IPS DF 4.7 (cell line): ENCODE measurements around the gene INSYN2B.
"Not testable (repeated sequence)": the region's sequence is repeated elsewhere in the genome, so short reads cannot be mapped to it uniquely, and the experiment has no call there.

Experiments used
- DNase-seq: peaks from one replicate; pipeline ENCODE4 v3.0.0-alpha.2; 2013; ENCODE audit warnings: low spot score; ENCODE audit errors: extremely low read depth

INSYN2B gene

GRCh38 chr5:169973056-169973455 lies 7.2 kb downstream of the INSYN2B start:
- no peak for DNase-seq

GRCh38 chr5:169971780-169972179 lies 8.5 kb downstream of the INSYN2B start:
- no peak for DNase-seq

- no peak for DNase-seq
These were observed 9.2 kb downstream of the INSYN2B start for GRCh38 chr5:169970911-169971765.

GRCh38 chr5:169970339-169970738 lies 10.0 kb downstream of the INSYN2B start:
- DNase-seq: no peak

GRCh38 chr5:169964246-169964645 lies 16.0 kb downstream of the INSYN2B start:
- DNase-seq: no peak

- DNase-seq: no peak
These were observed 19.6 kb downstream of the INSYN2B start for GRCh38 chr5:169960659-169961058.

GRCh38 chr5:169958278-169958677 lies 22.0 kb downstream of the INSYN2B start:
- DNase-seq: no peak

GRCh38 chr5:169956756-169957155 lies 23.5 kb downstream of the INSYN2B start:
- DNase-seq: no peak

- no peak for DNase-seq
These were observed 24.2 kb downstream of the INSYN2B start for GRCh38 chr5:169956126-169956525.

- DNase-seq: no peak
These were observed 25.5 kb downstream of the INSYN2B start for GRCh38 chr5:169954786-169955185.

GRCh38 chr5:169953196-169953595 lies 27.1 kb downstream of the INSYN2B start:
- not testable (repeated sequence) for DNase-seq

GRCh38 chr5:169950333-169950732 lies 30.0 kb downstream of the INSYN2B start:
- no peak for DNase-seq

- DNase-seq: no peak
These were observed 33.5 kb downstream of the INSYN2B start for GRCh38 chr5:169946743-169947295.

- no peak for DNase-seq
These were observed 34.4 kb downstream of the INSYN2B start for GRCh38 chr5:169945831-169946261.

GRCh38 chr5:169944922-169945680 lies 35.2 kb downstream of the INSYN2B start:
- DNase-seq: no peak

- DNase-seq: no peak
These were observed 36.2 kb downstream of the INSYN2B start for GRCh38 chr5:169944115-169944514.

- DNase-seq: no peak
These were observed 37.3 kb downstream of the INSYN2B start for GRCh38 chr5:169943026-169943425.

- no peak for DNase-seq
These were observed 38.1 kb downstream of the INSYN2B start for GRCh38 chr5:169942181-169942580.

- DNase-seq: no peak
These were observed 38.8 kb downstream of the INSYN2B start for GRCh38 chr5:169941542-169941941.

- no peak for DNase-seq
These were observed 40.6 kb downstream of the INSYN2B start for GRCh38 chr5:169939731-169940130.

GRCh38 chr5:169938439-169938838 lies 41.9 kb downstream of the INSYN2B start:
- no peak for DNase-seq

GRCh38 chr5:169935762-169936161 lies 44.5 kb downstream of the INSYN2B start:
- DNase-seq: no peak
